GM12878 (cell line): Measurements from ENCODE around the gene PPT2. TPM values are rescaled to one million over a fixed set of nuclear protein-coding genes. Genes with fewer than 3 reads are reported as not detected.
A peak's percentile ranks its signal among the peaks of the same experiment; 100 is the strongest.

ENCODE experiments used
- BCLAF1 ChIP-seq: fragments of 450-650 bp; IDR thresholded peaks from 2 replicates; pipeline ENCODE4 v1.6.1; 2017; ENCODE audit warnings: antibody characterized with exemption, mild to moderate bottlenecking, moderate library complexity
- BHLHE40 ChIP-seq, 2 experiments: fragments of 450-650 bp in 1 of 2; IDR thresholded peaks; 2 replicates each; pipeline ENCODE4 v1.6.1; 2011 to 2017; ENCODE audit warnings: low read depth in 2 of 2, borderline replicate concordance in 1 of 2, improper control_type of control experiment in 1 of 2, low read length in 1 of 2, mild to moderate bottlenecking in 1 of 2
- CEBPB ChIP-seq, 2 experiments: fragments of 150-350 bp in 1 of 2; IDR thresholded peaks; 2 replicates each; pipeline ENCODE4 v1.6.1; 2012 to 2014; ENCODE audit warnings: low read depth in 2 of 2, low read length in 2 of 2, borderline replicate concordance in 1 of 2, inconsistent platforms in 1 of 2
- EGR1 ChIP-seq, 2 experiments: IDR thresholded peaks; 1 replicate in 1 of 2; 2 replicates in 1 of 2; pipeline ENCODE4 v1.6.1; 2011 to 2012; ENCODE audit warnings: low read depth in 2 of 2, low read length in 2 of 2, borderline replicate concordance in 1 of 2, mild to moderate bottlenecking in 1 of 2, moderate library complexity in 1 of 2
- JUNB ChIP-seq: IDR thresholded peaks from 2 replicates; pipeline ENCODE4 v1.6.1; 2016; ENCODE audit warnings: antibody characterized with exemption, mild to moderate bottlenecking
- MTA2 ChIP-seq: fragments of 450-650 bp; IDR thresholded peaks from 2 replicates; pipeline ENCODE4 v1.6.1; 2016; ENCODE audit warnings: low read depth, mild to moderate bottlenecking, moderate library complexity
- NFIC ChIP-seq: IDR thresholded peaks from 2 replicates; pipeline ENCODE4 v1.6.1; 2012; ENCODE audit warnings: low read depth, mild to moderate bottlenecking, inconsistent platforms, low read length, moderate library complexity
- NR2C2 ChIP-seq: IDR thresholded peaks from 2 replicates; pipeline ENCODE4 v1.6.1; 2011; ENCODE audit warnings: borderline replicate concordance, low read depth; ENCODE audit not compliant: control insufficient read depth, insufficient read length
- NRF1 ChIP-seq: conservative IDR thresholded peaks from 2 replicates; pipeline ENCODE4 v1.6.1; 2011; ENCODE audit warnings: mild to moderate bottlenecking, low read depth, low read length, improper control_type of control experiment
- PAX5 ChIP-seq: IDR thresholded peaks from 2 replicates; pipeline ENCODE4 v1.6.1; 2011; ENCODE audit warnings: low read depth, low read length, borderline replicate concordance
- PAX8 ChIP-seq: fragments of 450-650 bp; IDR thresholded peaks from 2 replicates; pipeline ENCODE4 v1.6.1; 2017; ENCODE audit warnings: mild to moderate bottlenecking, moderate library complexity
- PBX3 ChIP-seq: IDR thresholded peaks from 2 replicates; pipeline ENCODE4 v1.6.1; 2011; ENCODE audit warnings: mild to moderate bottlenecking, low read depth, low read length, moderate library complexity; ENCODE audit not compliant: insufficient replicate concordance
- PKNOX1 ChIP-seq: fragments of 450-650 bp; IDR thresholded peaks from 2 replicates; pipeline ENCODE4 v1.6.1; 2016; ENCODE audit warnings: mild to moderate bottlenecking
- POU2F2 ChIP-seq: IDR thresholded peaks from 3 replicates; pipeline ENCODE4 v1.6.1; 2011; ENCODE audit warnings: low read depth, mild to moderate bottlenecking, low read length, borderline replicate concordance
- RFX5 ChIP-seq: IDR thresholded peaks from 2 replicates; pipeline ENCODE4 v1.6.1; 2011; ENCODE audit warnings: low read depth, low read length, improper control_type of control experiment
- RUNX3 ChIP-seq: IDR thresholded peaks from 2 replicates; pipeline ENCODE4 v1.6.1; 2012; ENCODE audit warnings: low read length, inconsistent platforms
- SIX5 ChIP-seq: IDR thresholded peaks from 2 replicates; pipeline ENCODE4 v1.6.1; 2011; ENCODE audit warnings: mild to moderate bottlenecking, low read depth, low read length, moderate library complexity; ENCODE audit not compliant: severe bottlenecking
- SMAD5 ChIP-seq: IDR thresholded peaks from 2 replicates; pipeline ENCODE4 v1.6.1; 2016; ENCODE audit warnings: antibody characterized with exemption, low read depth
- SREBF2 ChIP-seq: IDR thresholded peaks from 2 replicates; pipeline ENCODE4 v1.6.1; 2012; ENCODE audit warnings: mild to moderate bottlenecking, low read length
- TAF1 ChIP-seq: IDR thresholded peaks from 2 replicates; pipeline ENCODE4 v1.6.1; 2011; ENCODE audit warnings: mild to moderate bottlenecking, low read depth, low read length, borderline replicate concordance
- TARDBP ChIP-seq: IDR thresholded peaks from 2 replicates; pipeline ENCODE4 v1.6.1; 2016; ENCODE audit warnings: borderline replicate concordance
- USF2 ChIP-seq: IDR thresholded peaks from 2 replicates; pipeline ENCODE4 v1.6.1; 2011; ENCODE audit warnings: low read depth, low read length, improper control_type of control experiment, borderline replicate concordance
- ZNF217 ChIP-seq: fragments of 450-650 bp; IDR thresholded peaks from 2 replicates; pipeline ENCODE4 v1.6.1; 2017; ENCODE audit warnings: antibody characterized with exemption, mild to moderate bottlenecking
- ZNF622 ChIP-seq: fragments of 450-650 bp; IDR thresholded peaks from 2 replicates; pipeline ENCODE4 v1.6.1; 2017; ENCODE audit warnings: mild to moderate bottlenecking, inconsistent platforms
- ZSCAN29 ChIP-seq: fragments of 450-650 bp; IDR thresholded peaks from 2 replicates; pipeline ENCODE4 v1.6.1; 2017; ENCODE audit warnings: mild to moderate bottlenecking, moderate library complexity
- polyA plus RNA-seq, 11 experiments: library from polyadenylated mRNA; depleted of rRNA in 4 of 11; unstranded in 6 of 11; stranded (reverse) in 5 of 11; fragments of >200 nt; fragmentation: Nextera tagmentation in 4 of 11; fragmentation: Illumina TruSeq in 1 of 11; extraction: Ambion mirVana in 4 of 11; extraction: Trizol in 1 of 11; gene quantifications; 1 replicate in 1 of 11; 2 replicates in 10 of 11; pipeline versions ENCODE4 v1.2.1 to v1.2.3, GENCODE V29; 2011 to 2016; ENCODE audit warnings: inconsistent platforms in 2 of 11, missing spikeins in 2 of 11, low read depth in 1 of 11
- total RNA-seq, 4 experiments: library from RNA; depleted of rRNA in 3 of 4; stranded (reverse); fragments of >200 nt in 3 of 4; fragmentation: Illumina TruSeq in 1 of 4; extraction: Trizol in 1 of 4; gene quantifications; 2 replicates each; pipeline versions ENCODE4 v1.2.1 to v1.2.3, GENCODE V29; 2013 to 2021

The PPT2 gene
- total and polyA plus RNA-seq, 10 of the 15 experiments (the other 5 are each of a cell fraction or from before 2014, with no cell fraction given), result 1.3 to 25.5 (median 5.5) TPM

GRCh38 chr6:32127717-32128592, 26.0 kb upstream of the PPT2 start, which contains the start of gene ATF6B (continued):
- TF ChIP-seq USF2 (peak; percentile 80), RUNX3 (no peak), TAF1 (peak; percentile 84), EGR1 (IDR thresholded peaks at IDR 0.05; ENCODE audit: borderline replicate concordance in 1 of 2, low read depth in 2 of 2, low read length in 2 of 2) (0 out of 3 replicates have a peak, but pooled peaks of 1 of the 2 experiments have one; percentile 31), NR2C2 (no peak), RFX5 (peak; percentile 66; the same call in 1 of the 2 replicates), ZNF622 (no peak), TARDBP (no peak), PAX5 (0 out of 2 replicates have a peak, but pooled peaks have one; percentile 21), SIX5 (peak; percentile 69), SMAD5 (no peak), PBX3 (no peak), POU2F2 (peak; percentile 57; the same call in 1 of the 3 replicates), BCLAF1 (no peak), SREBF2 (no peak), PKNOX1 (peak; percentile 55), MTA2 (no peak), PAX8 (no peak), NFIC (no peak), JUNB (no peak), NRF1 (peak; percentile 76), ZNF217 (no peak), BHLHE40 (IDR thresholded peaks at IDR 0.05; ENCODE audit: borderline replicate concordance in 1 of 2, low read depth in 2 of 2, low read length in 1 of 2) (peak; percentile 82 to 87), ZSCAN29 (no peak), CEBPB (IDR thresholded peaks at IDR 0.05; ENCODE audit: borderline replicate concordance in 1 of 2, low read depth in 2 of 2, low read length in 2 of 2) (no peak)
